ENCODE results near the gene NR5A2. TPM values are rescaled to one million over a fixed set of nuclear protein-coding genes. Genes with fewer than 3 reads are reported as not detected.
A peak's percentile ranks its signal among the peaks of the same experiment; 100 is the strongest.

Gene NR5A2
- total RNA-seq, 2 donors from 2014 or later = 0.44 to 0.63 TPM

GRCh38 chr1:200043336-200043668 lies 15.8 kb downstream of the NR5A2 start:
- Histone ChIP-seq H3K27me3 (peaks cover 37 to 46% of the 10 kb centered on the region in 2 donors), H3K27ac (no peak overlapping the region), H3K36me3 (no peaks in the 10 kb centered on the region), H3K9me3 (no peaks in the 10 kb centered on the region), H3K4me1 (peaks cover 0 to 48% of the 10 kb centered on the region in 2 donors), H3K4me3 (peak overlapping the region in 1 of 2 donors; percentile 43)
- TF ChIP-seq CTCF (IDR thresholded peaks at IDR 0.05) = no peak
- DNase-seq (ENCODE audit: low spot score) = no peak

- H3K4me1 ChIP-seq = peaks cover 0 to 20% of the 10 kb centered on the region in 2 donors
- H3K27me3 ChIP-seq = peaks cover 27 to 29% of the 10 kb centered on the region in 2 donors
- H3K9me3 ChIP-seq = no peaks in the 10 kb centered on the region
- no peak for DNase-seq (ENCODE audit: low spot score)
- no peak overlapping the region for H3K27ac ChIP-seq
- H3K4me3 ChIP-seq = no peak overlapping the region
- no peak for TF ChIP-seq CTCF (IDR thresholded peaks at IDR 0.05)
- no peaks in the 10 kb centered on the region for H3K36me3 ChIP-seq
Measured at GRCh38 chr1:200046115-200046514, 18.6 kb downstream of the NR5A2 start.

- Histone ChIP-seq H3K36me3 (no peaks in the 10 kb centered on the region), H3K27me3 (peaks cover 7 to 8% of the 10 kb centered on the region in 2 donors), H3K4me3 (no peak overlapping the region), H3K4me1 (peaks cover 0 to under 1% of the 10 kb centered on the region in 2 donors), H3K9me3 (no peaks in the 10 kb centered on the region), H3K27ac (no peak overlapping the region)
- TF ChIP-seq CTCF (IDR thresholded peaks at IDR 0.05) = no peak
- DNase-seq (ENCODE audit: low spot score) = no peak
Measured at GRCh38 chr1:200048244-200048643, 20.7 kb downstream of the NR5A2 start.

- no peaks in the 10 kb centered on the region for H3K4me1 ChIP-seq
- no peak overlapping the region for H3K27ac ChIP-seq
- no peak for DNase-seq (ENCODE audit: low spot score)
- peaks cover 0 to 4% of the 10 kb centered on the region in 2 donors for H3K27me3 ChIP-seq
- no peaks in the 10 kb centered on the region for H3K9me3 ChIP-seq
- H3K36me3 ChIP-seq = no peaks in the 10 kb centered on the region
- H3K4me3 ChIP-seq = no peak overlapping the region
- no peak for TF ChIP-seq CTCF (IDR thresholded peaks at IDR 0.05)
Measured at GRCh38 chr1:200049810-200050209, 22.3 kb downstream of the NR5A2 start.

- DNase-seq (ENCODE audit: low spot score) = no peak
- no peaks in the 10 kb centered on the region for H3K27me3 ChIP-seq
- no peak overlapping the region for H3K4me3 ChIP-seq
- no peak for TF ChIP-seq CTCF (IDR thresholded peaks at IDR 0.05)
- no peaks in the 10 kb centered on the region for H3K36me3 ChIP-seq
- no peaks in the 10 kb centered on the region for H3K9me3 ChIP-seq
- no peak overlapping the region for H3K27ac ChIP-seq
- no peaks in the 10 kb centered on the region for H3K4me1 ChIP-seq
Measured at GRCh38 chr1:200051620-200052019, 24.1 kb downstream of the NR5A2 start.

GRCh38 chr1:200053091-200053490 lies 25.6 kb downstream of the NR5A2 start:
- no peak for TF ChIP-seq CTCF (IDR thresholded peaks at IDR 0.05)
- Histone ChIP-seq H3K4me3 (no peak overlapping the region), H3K4me1 (no peaks in the 10 kb centered on the region), H3K36me3 (no peaks in the 10 kb centered on the region), H3K9me3 (no peaks in the 10 kb centered on the region), H3K27me3 (no peaks in the 10 kb centered on the region), H3K27ac (no peak overlapping the region)
- no peak for DNase-seq (ENCODE audit: low spot score)
